Measurements from ENCODE around the gene C4orf50.

C4orf50 gene

GRCh38 chr4:6044276-6044675, 26.0 kb upstream of the C4orf50 start:
- no peak for TF ChIP-seq CTCF (IDR thresholded peaks at IDR 0.05; ENCODE audit: low read depth, low read length)
- DNase-seq (ENCODE audit: extremely low read depth, low read depth), result no peak

GRCh38 chr4:6043843-6044242, 25.6 kb upstream of the C4orf50 start:
- no peak for DNase-seq (ENCODE audit: extremely low read depth, low read depth)
- no peak for TF ChIP-seq CTCF (IDR thresholded peaks at IDR 0.05; ENCODE audit: low read depth, low read length)

- no peak for TF ChIP-seq CTCF (IDR thresholded peaks at IDR 0.05; ENCODE audit: low read depth, low read length)
- DNase-seq (ENCODE audit: extremely low read depth, low read depth), result no peak
These were observed 25.0 kb upstream of the C4orf50 start for GRCh38 chr4:6043188-6043587.

- no peak for DNase-seq (ENCODE audit: extremely low read depth, low read depth)
- no peak for TF ChIP-seq CTCF (IDR thresholded peaks at IDR 0.05; ENCODE audit: low read depth, low read length)
These were observed 24.2 kb upstream of the C4orf50 start for GRCh38 chr4:6042293-6043063.

- TF ChIP-seq CTCF (IDR thresholded peaks at IDR 0.05; ENCODE audit: low read depth, low read length), result no peak
- no peak for DNase-seq (ENCODE audit: extremely low read depth, low read depth)
These were observed 23.6 kb upstream of the C4orf50 start for GRCh38 chr4:6041800-6042199.

GRCh38 chr4:6038711-6039110, 20.5 kb upstream of the C4orf50 start:
- no peak for TF ChIP-seq CTCF (IDR thresholded peaks at IDR 0.05; ENCODE audit: low read depth, low read length)
- no peak for DNase-seq (ENCODE audit: extremely low read depth, low read depth)

- no peak for TF ChIP-seq CTCF (IDR thresholded peaks at IDR 0.05; ENCODE audit: low read depth, low read length)
- no peak for DNase-seq (ENCODE audit: extremely low read depth, low read depth)
These were observed 17.6 kb upstream of the C4orf50 start for GRCh38 chr4:6035786-6036185.
